ENCODE measurements around the gene KIF13A. TPM values are rescaled to one million over a fixed set of nuclear protein-coding genes. Genes with fewer than 3 reads are reported as not detected.
"Not testable (repeated sequence)": the region's sequence is repeated elsewhere in the genome, so short reads cannot be mapped to it uniquely, and the experiment has no call there.

The KIF13A gene
- total and polyA plus RNA-seq, 2 experiments from 2014 or later, result 8.4 to 28.2 TPM

DNA sequence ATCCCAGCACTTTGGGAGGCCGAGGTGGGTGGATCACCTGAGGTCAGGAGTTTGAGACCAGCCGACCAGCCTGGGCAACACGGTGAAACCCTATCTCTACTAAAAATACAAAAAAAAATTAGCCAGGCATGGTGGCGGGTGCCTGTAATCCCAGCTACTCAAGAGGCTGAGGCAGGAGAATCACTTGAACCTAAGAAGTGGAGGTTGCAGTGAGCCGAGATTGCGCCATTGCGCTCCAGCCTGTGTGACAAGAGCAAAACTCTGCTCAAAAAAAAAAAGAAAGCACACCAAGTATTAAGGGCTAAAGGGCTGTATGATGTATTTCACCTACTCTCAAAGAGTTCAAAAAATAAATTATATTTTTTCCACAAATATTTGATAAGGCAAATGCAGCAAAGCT lies 39.9 kb downstream of the KIF13A start:
- not testable (repeated sequence) for H3K27me3 Mint-ChIP-seq (ENCODE audit: insufficient read depth, low read depth, poor library complexity); H4K20me1 ChIP-seq (replicated peaks; ENCODE audit: insufficient read depth); H3K36me3 Mint-ChIP-seq (ENCODE audit: low read depth); H3K27ac ChIP-seq (ENCODE audit: low read depth); DNase-seq (ENCODE audit: low spot score); H3K9me2 ChIP-seq (ENCODE audit: insufficient read depth); H3K36me3 ChIP-seq (ENCODE audit: insufficient read depth); H3K4me3 ChIP-seq; H3K27ac Mint-ChIP-seq; H3K9me3 Mint-ChIP-seq; H3K27me3 ChIP-seq (ENCODE audit: insufficient read depth); H2AFZ ChIP-seq; H3F3A ChIP-seq (replicated peaks; ENCODE audit: low read depth); H3K4me3 Mint-ChIP-seq; ATAC-seq; H3K4me2 ChIP-seq
- peaks cover 12% of the 10 kb centered on the region for H3K4me1 ChIP-seq (ENCODE audit: insufficient read depth)
- H3K4me1 Mint-ChIP-seq, result peaks cover 18% of the 10 kb centered on the region; the same call in 2 of the 3 replicates
- H3K79me2 ChIP-seq (replicated peaks; ENCODE audit: insufficient read depth), result peaks cover 85% of the 10 kb centered on the region

GRCh38 chr6:17945575-17945974 lies 41.9 kb downstream of the KIF13A start:
- Histone ChIP-seq H3K27me3 (ENCODE audit: insufficient read depth) (no peaks in the 10 kb centered on the region), H3K4me2 (no peak overlapping the region), H3K27ac (ENCODE audit: low read depth) (0 out of 2 replicates have a peak overlapping the region, but pooled peaks have one; percentile 17), H3K4me3 (no peak overlapping the region), H3F3A (replicated peaks; ENCODE audit: low read depth) (peaks cover 6% of the 10 kb centered on the region; the same call in 1 of the 2 replicates), H3K4me1 (ENCODE audit: insufficient read depth) (peaks cover 23% of the 10 kb centered on the region), H4K20me1 (replicated peaks; ENCODE audit: insufficient read depth) (no peaks in the 10 kb centered on the region), H2AFZ (no peak overlapping the region), H3K36me3 (ENCODE audit: insufficient read depth) (no peaks in the 10 kb centered on the region), H3K79me2 (replicated peaks; ENCODE audit: insufficient read depth) (peaks cover 86% of the 10 kb centered on the region), H3K9me2 (ENCODE audit: insufficient read depth) (no peaks in the 10 kb centered on the region)
- Mint-ChIP-seq H3K9me3 (no peaks in the 10 kb centered on the region), H3K36me3 (ENCODE audit: low read depth) (no peaks in the 10 kb centered on the region), H3K27ac (no peak overlapping the region), H3K27me3 (ENCODE audit: insufficient read depth, low read depth, poor library complexity) (no peaks in the 10 kb centered on the region), H3K4me3 (no peak overlapping the region), H3K4me1 (peaks cover 25% of the 10 kb centered on the region)
- TF ChIP-seq CREB1 (CRISPR knock-in tag; IDR thresholded peaks at IDR 0.05; ENCODE audit: low read depth) (no peak), EZH2 (IDR thresholded peaks at IDR 0.05; ENCODE audit: low read depth, unreplicated experiment) (no peak), STAT1 (IDR thresholded peaks at IDR 0.05; ENCODE audit: unreplicated experiment) (no peak), POLR2AphosphoS5 (IDR thresholded peaks at IDR 0.05; ENCODE audit: low read depth) (no peak), ETS1 (IDR thresholded peaks at IDR 0.05) (no peak), NANOG (IDR thresholded peaks at IDR 0.05; ENCODE audit: borderline replicate concordance) (no peak), JUNB (IDR thresholded peaks at IDR 0.05; ENCODE audit: unreplicated experiment) (no peak)
- TF ChIP-seq, protein P1, sequence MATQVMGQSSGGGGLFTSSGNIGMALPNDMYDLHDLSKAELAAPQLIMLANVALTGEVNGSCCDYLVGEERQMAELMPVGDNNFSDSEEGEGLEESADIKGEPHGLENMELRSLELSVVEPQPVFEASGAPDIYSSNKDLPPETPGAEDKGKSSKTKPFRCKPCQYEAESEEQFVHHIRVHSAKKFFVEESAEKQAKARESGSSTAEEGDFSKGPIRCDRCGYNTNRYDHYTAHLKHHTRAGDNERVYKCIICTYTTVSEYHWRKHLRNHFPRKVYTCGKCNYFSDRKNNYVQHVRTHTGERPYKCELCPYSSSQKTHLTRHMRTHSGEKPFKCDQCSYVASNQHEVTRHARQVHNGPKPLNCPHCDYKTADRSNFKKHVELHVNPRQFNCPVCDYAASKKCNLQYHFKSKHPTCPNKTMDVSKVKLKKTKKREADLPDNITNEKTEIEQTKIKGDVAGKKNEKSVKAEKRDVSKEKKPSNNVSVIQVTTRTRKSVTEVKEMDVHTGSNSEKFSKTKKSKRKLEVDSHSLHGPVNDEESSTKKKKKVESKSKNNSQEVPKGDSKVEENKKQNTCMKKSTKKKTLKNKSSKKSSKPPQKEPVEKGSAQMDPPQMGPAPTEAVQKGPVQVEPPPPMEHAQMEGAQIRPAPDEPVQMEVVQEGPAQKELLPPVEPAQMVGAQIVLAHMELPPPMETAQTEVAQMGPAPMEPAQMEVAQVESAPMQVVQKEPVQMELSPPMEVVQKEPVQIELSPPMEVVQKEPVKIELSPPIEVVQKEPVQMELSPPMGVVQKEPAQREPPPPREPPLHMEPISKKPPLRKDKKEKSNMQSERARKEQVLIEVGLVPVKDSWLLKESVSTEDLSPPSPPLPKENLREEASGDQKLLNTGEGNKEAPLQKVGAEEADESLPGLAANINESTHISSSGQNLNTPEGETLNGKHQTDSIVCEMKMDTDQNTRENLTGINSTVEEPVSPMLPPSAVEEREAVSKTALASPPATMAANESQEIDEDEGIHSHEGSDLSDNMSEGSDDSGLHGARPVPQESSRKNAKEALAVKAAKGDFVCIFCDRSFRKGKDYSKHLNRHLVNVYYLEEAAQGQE (IDR thresholded peaks at IDR 0.05; ENCODE audit: unreplicated experiment), result no peak
- TF ChIP-seq, protein P2, sequence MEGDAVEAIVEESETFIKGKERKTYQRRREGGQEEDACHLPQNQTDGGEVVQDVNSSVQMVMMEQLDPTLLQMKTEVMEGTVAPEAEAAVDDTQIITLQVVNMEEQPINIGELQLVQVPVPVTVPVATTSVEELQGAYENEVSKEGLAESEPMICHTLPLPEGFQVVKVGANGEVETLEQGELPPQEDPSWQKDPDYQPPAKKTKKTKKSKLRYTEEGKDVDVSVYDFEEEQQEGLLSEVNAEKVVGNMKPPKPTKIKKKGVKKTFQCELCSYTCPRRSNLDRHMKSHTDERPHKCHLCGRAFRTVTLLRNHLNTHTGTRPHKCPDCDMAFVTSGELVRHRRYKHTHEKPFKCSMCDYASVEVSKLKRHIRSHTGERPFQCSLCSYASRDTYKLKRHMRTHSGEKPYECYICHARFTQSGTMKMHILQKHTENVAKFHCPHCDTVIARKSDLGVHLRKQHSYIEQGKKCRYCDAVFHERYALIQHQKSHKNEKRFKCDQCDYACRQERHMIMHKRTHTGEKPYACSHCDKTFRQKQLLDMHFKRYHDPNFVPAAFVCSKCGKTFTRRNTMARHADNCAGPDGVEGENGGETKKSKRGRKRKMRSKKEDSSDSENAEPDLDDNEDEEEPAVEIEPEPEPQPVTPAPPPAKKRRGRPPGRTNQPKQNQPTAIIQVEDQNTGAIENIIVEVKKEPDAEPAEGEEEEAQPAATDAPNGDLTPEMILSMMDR (conservative IDR thresholded peaks at IDR 0.05; ENCODE audit: low read depth in 2 of 2), result no peak
- DNase-seq (ENCODE audit: low spot score) (no peak), ATAC-seq (no peak)

Data from GM23338 (cell line).